ENCODE data around the gene EYS. TPM values are rescaled to one million over a fixed set of nuclear protein-coding genes. Genes with fewer than 3 reads are reported as not detected.

The EYS gene
- total and polyA plus RNA-seq, 2 donors from 2014 or later = not detected

DNA sequence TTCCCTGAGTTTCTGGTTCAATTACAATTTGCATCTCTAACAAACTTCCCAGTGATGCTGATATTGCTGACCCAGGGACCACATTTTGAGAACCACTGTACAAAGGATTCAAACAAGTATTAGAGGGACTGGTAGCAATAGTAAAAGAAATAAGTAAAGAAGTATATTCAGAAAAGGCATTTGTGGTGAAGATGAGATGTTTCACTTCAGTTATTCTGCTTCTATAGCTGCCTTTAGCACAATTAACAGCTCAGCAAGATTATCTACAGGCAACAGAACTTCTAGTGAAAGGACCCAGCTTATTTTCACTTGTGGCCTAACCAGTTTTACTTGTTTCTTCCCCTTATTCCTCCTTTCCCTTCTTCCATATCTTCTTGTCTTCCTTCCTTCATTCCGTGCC lies 1922.0 kb downstream of the EYS start:
- no peaks in the 10 kb centered on the region for H3K4me1 ChIP-seq (ENCODE audit: control insufficient read depth in 2 of 3, insufficient read depth in 2 of 3, low read depth in 1 of 3, low read length in 3 of 3)
- H3K9ac ChIP-seq (ENCODE audit: low read length in 3 of 3) = no peak overlapping the region
- FAIRE-seq (no peak), DNase-seq (no peak)
- no peak overlapping the region for H3K4me3 ChIP-seq (ENCODE audit: low read length in 3 of 3)
- TF ChIP-seq, protein P1, sequence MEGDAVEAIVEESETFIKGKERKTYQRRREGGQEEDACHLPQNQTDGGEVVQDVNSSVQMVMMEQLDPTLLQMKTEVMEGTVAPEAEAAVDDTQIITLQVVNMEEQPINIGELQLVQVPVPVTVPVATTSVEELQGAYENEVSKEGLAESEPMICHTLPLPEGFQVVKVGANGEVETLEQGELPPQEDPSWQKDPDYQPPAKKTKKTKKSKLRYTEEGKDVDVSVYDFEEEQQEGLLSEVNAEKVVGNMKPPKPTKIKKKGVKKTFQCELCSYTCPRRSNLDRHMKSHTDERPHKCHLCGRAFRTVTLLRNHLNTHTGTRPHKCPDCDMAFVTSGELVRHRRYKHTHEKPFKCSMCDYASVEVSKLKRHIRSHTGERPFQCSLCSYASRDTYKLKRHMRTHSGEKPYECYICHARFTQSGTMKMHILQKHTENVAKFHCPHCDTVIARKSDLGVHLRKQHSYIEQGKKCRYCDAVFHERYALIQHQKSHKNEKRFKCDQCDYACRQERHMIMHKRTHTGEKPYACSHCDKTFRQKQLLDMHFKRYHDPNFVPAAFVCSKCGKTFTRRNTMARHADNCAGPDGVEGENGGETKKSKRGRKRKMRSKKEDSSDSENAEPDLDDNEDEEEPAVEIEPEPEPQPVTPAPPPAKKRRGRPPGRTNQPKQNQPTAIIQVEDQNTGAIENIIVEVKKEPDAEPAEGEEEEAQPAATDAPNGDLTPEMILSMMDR (IDR thresholded peaks at IDR 0.05; ENCODE audit: borderline replicate concordance, extremely low read depth, insufficient read depth) = no peak
- H3K36me3 ChIP-seq (ENCODE audit: control insufficient read depth in 2 of 3, insufficient read depth in 3 of 3, low read length in 3 of 3) = no peaks in the 10 kb centered on the region
- intact Hi-C loops (cut with DNase I) = no loop called here
- no peak overlapping the region for H3K27ac ChIP-seq (ENCODE audit: low read depth in 2 of 2, low read length in 2 of 2)
- no peaks in the 10 kb centered on the region for H3K27me3 ChIP-seq (ENCODE audit: control insufficient read depth, insufficient read depth, low read length)
- H3K9me3 ChIP-seq (ENCODE audit: control insufficient read depth in 2 of 3, insufficient read depth in 1 of 3, low read length in 3 of 3) = no peaks in the 10 kb centered on the region

DNA sequence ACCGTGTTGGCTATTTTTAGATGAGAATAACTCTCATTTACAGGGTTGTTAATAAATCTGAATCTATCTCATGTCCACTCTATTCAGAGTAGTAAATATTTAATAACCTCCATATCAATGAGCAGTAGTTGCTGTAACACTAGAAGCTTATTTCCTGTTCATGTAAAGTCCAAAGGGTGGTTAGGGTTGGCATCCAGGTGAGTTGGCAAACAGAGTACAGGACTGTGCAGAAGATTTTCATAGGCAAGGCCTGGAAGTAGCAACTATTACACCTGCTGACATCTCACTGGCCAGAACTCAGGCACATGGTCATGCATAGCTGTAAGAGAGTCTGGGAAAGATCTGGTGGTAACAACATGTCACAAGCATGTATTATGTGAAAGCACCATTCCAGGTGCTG lies 1923.9 kb downstream of the EYS start:
- FAIRE-seq = no peak
- Histone ChIP-seq H3K36me3 (ENCODE audit: control insufficient read depth in 2 of 3, insufficient read depth in 3 of 3, low read length in 3 of 3) (no peaks in the 10 kb centered on the region), H3K4me3 (ENCODE audit: low read length in 3 of 3) (no peak overlapping the region), H3K27ac (ENCODE audit: low read depth in 2 of 2, low read length in 2 of 2) (no peak overlapping the region), H3K4me1 (ENCODE audit: control insufficient read depth in 2 of 3, insufficient read depth in 2 of 3, low read depth in 1 of 3, low read length in 3 of 3) (no peaks in the 10 kb centered on the region), H3K27me3 (ENCODE audit: control insufficient read depth, insufficient read depth, low read length) (no peaks in the 10 kb centered on the region), H3K9me3 (ENCODE audit: control insufficient read depth in 2 of 3, insufficient read depth in 1 of 3, low read length in 3 of 3) (no peaks in the 10 kb centered on the region), H3K9ac (ENCODE audit: low read length in 3 of 3) (no peak overlapping the region)
- TF ChIP-seq, protein P1 (IDR thresholded peaks at IDR 0.05; ENCODE audit: borderline replicate concordance, extremely low read depth, insufficient read depth) = no peak
- no peak for DNase-seq
- intact Hi-C loops (cut with DNase I) = no loop called here

DNA sequence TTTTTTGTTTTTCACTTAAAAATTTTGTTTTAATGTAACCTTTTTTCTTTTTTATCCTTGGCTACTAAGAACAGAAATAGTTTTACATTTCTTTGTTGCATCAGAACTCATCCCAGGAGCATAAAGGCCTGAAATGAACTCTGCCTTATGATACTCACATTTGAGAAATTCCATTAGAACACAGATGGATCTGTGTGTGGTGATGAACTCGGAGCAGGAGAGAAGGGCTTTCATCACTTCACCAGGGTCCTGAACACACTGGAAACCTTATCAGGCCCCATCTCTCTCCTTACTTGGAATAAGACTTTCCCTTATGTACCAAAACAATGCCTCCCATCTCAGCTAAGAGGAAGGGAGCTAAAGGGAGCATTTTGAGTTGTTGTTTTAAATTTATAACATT lies 1932.1 kb downstream of the EYS start:
- intact Hi-C loops (cut with DNase I) = no loop called here
- no peak for FAIRE-seq
- TF ChIP-seq, protein P1 (IDR thresholded peaks at IDR 0.05; ENCODE audit: borderline replicate concordance, extremely low read depth, insufficient read depth) = no peak

DNA sequence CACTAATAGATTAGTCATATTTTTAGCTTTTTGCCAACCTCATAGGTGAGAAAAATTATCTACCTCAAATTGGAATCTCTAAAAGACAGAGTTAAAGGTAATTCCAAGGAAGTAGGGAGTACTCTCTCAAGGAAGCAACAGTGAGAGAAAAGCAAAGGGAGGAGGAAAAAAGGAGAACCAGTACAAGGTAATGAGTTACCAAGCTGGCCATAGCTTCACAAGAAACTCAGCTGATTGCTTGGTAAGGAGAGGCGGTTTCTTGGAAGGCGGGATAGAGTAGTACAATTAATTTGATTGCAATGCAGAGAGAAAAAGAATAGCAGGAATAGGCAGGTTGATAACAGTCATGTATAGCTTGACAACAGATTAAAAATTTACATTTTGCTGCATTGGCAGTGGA lies 1933.8 kb downstream of the EYS start:
- peaks cover 0 to 5% (median 1%) of the 10 kb centered on the region in 3 donors for H3K9me3 ChIP-seq (ENCODE audit: control insufficient read depth in 2 of 3, insufficient read depth in 1 of 3, low read length in 3 of 3)
- no peak overlapping the region for H3K9ac ChIP-seq (ENCODE audit: low read length in 3 of 3)
- no peak overlapping the region for H3K4me3 ChIP-seq (ENCODE audit: low read length in 3 of 3)
- H3K27ac ChIP-seq (ENCODE audit: low read depth in 2 of 2, low read length in 2 of 2) = no peak overlapping the region
- no peaks in the 10 kb centered on the region for H3K4me1 ChIP-seq (ENCODE audit: control insufficient read depth in 2 of 3, insufficient read depth in 2 of 3, low read depth in 1 of 3, low read length in 3 of 3)
- no peaks in the 10 kb centered on the region for H3K27me3 ChIP-seq (ENCODE audit: control insufficient read depth, insufficient read depth, low read length)
- TF ChIP-seq, protein P1 (IDR thresholded peaks at IDR 0.05; ENCODE audit: borderline replicate concordance, extremely low read depth, insufficient read depth) = no peak
- intact Hi-C loops (cut with DNase I) = no loop called here
- DNase-seq (no peak), FAIRE-seq (no peak)
- H3K36me3 ChIP-seq (ENCODE audit: control insufficient read depth in 2 of 3, insufficient read depth in 3 of 3, low read length in 3 of 3) = no peaks in the 10 kb centered on the region

More for the DNA sequence above, 1932.1 kb downstream of the EYS start:
- H3K4me1 ChIP-seq (ENCODE audit: control insufficient read depth in 2 of 3, insufficient read depth in 2 of 3, low read depth in 1 of 3, low read length in 3 of 3) = no peaks in the 10 kb centered on the region
- no peaks in the 10 kb centered on the region for H3K36me3 ChIP-seq (ENCODE audit: control insufficient read depth in 2 of 3, insufficient read depth in 3 of 3, low read length in 3 of 3)
- no peak overlapping the region for H3K9ac ChIP-seq (ENCODE audit: low read length in 3 of 3)
- no peak overlapping the region for H3K27ac ChIP-seq (ENCODE audit: low read depth in 2 of 2, low read length in 2 of 2)
- DNase-seq = no peak
- H3K4me3 ChIP-seq (ENCODE audit: low read length in 3 of 3) = no peak overlapping the region
- H3K27me3 ChIP-seq (ENCODE audit: control insufficient read depth, insufficient read depth, low read length) = no peaks in the 10 kb centered on the region
- no peaks in the 10 kb centered on the region for H3K9me3 ChIP-seq (ENCODE audit: control insufficient read depth in 2 of 3, insufficient read depth in 1 of 3, low read length in 3 of 3)

All from kidney (tissue), 14 donors.